ENCODE data around the gene TSPAN31. TPM values are rescaled to one million over a fixed set of nuclear protein-coding genes. Genes with fewer than 3 reads are reported as not detected.

TSPAN31 gene
- total RNA-seq, 1 donor from 2014 or later, result 109 TPM

DNA sequence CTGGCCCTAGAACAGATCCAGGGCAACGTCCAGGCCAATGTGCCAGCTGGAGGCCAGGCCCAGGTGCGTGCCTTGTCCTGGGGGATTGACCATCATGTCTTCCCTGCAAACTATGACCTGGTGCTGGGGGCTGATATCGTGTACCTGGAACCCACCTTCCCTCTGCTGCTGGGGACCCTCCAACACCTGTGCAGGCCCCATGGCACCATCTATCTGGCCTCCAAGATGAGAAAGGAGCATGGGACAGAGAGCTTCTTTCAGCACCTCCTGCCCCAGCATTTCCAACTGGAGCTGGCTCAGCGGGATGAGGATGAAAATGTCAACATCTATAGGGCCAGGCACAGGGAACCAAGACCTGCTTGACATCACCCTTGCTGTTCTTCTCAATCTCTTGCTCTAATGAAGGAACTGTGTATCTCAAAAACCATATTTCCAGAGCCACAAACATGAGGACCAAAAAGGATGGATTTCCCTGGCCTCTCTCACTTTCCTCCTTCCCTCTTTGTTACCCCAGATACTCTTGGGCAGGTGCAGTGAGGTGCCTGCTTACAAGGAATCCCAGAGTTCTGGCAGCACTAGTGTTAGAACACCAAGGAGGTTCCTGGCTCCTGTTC is 35.6 kb downstream of the TSPAN31 start:
- FAIRE-seq (no peak), DNase-seq (ENCODE audit: low read depth) (no peak)
- TF ChIP-seq, protein P1, sequence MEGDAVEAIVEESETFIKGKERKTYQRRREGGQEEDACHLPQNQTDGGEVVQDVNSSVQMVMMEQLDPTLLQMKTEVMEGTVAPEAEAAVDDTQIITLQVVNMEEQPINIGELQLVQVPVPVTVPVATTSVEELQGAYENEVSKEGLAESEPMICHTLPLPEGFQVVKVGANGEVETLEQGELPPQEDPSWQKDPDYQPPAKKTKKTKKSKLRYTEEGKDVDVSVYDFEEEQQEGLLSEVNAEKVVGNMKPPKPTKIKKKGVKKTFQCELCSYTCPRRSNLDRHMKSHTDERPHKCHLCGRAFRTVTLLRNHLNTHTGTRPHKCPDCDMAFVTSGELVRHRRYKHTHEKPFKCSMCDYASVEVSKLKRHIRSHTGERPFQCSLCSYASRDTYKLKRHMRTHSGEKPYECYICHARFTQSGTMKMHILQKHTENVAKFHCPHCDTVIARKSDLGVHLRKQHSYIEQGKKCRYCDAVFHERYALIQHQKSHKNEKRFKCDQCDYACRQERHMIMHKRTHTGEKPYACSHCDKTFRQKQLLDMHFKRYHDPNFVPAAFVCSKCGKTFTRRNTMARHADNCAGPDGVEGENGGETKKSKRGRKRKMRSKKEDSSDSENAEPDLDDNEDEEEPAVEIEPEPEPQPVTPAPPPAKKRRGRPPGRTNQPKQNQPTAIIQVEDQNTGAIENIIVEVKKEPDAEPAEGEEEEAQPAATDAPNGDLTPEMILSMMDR (IDR thresholded peaks at IDR 0.05; ENCODE audit: insufficient read depth, low read length, severe bottlenecking), result no peak
- Histone ChIP-seq H3K36me3 (ENCODE audit: control insufficient read depth, insufficient read depth, low read length) (peaks cover 1% of the 10 kb centered on the region), H3K27me3 (ENCODE audit: control insufficient read depth, insufficient read depth, low read length) (no peaks in the 10 kb centered on the region), H3K4me3 (ENCODE audit: low read depth, low read length) (no peak overlapping the region)

- FAIRE-seq, result no peak
Observed at GRCh38 chr12:57781244-57781643, 36.4 kb downstream of the TSPAN31 start.

DNA sequence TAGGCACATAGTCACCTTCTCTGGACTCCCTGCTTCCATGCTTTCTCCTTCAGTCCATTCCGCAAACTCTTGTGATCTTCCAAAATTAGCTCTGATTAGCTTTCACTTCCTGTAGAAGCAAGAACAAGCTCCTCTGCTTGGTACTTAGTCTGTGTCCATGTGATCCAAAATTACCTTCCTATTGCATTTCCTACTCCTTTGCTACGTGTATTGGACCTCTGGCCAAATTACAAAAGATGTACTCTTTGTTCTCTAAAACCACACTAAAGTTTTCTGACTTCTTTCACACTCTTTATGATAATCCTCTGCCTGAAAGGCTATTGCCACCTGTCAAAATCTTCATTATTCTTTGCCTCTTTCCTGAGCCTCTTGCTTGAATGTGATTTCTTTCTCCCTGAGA is 37.0 kb downstream of the TSPAN31 start:
- peaks cover 8% of the 10 kb centered on the region for H3K36me3 ChIP-seq (ENCODE audit: control insufficient read depth, insufficient read depth, low read length)
- H3K27me3 ChIP-seq (ENCODE audit: control insufficient read depth, insufficient read depth, low read length), result no peaks in the 10 kb centered on the region
- TF ChIP-seq, protein P1 (IDR thresholded peaks at IDR 0.05; ENCODE audit: insufficient read depth, low read length, severe bottlenecking), result no peak
- no peak for FAIRE-seq
- DNase-seq (ENCODE audit: low read depth), result no peak
- H3K4me3 ChIP-seq (ENCODE audit: low read depth, low read length), result no peak overlapping the region

More at GRCh38 chr12:57781244-57781643, 36.4 kb downstream of the TSPAN31 start:
- TF ChIP-seq, protein P1 (IDR thresholded peaks at IDR 0.05; ENCODE audit: insufficient read depth, low read length, severe bottlenecking), result no peak
- no peak for DNase-seq (ENCODE audit: low read depth)
- Histone ChIP-seq H3K4me3 (ENCODE audit: low read depth, low read length) (no peak overlapping the region), H3K36me3 (ENCODE audit: control insufficient read depth, insufficient read depth, low read length) (peaks cover 4% of the 10 kb centered on the region), H3K27me3 (ENCODE audit: control insufficient read depth, insufficient read depth, low read length) (no peaks in the 10 kb centered on the region)

DNA sequence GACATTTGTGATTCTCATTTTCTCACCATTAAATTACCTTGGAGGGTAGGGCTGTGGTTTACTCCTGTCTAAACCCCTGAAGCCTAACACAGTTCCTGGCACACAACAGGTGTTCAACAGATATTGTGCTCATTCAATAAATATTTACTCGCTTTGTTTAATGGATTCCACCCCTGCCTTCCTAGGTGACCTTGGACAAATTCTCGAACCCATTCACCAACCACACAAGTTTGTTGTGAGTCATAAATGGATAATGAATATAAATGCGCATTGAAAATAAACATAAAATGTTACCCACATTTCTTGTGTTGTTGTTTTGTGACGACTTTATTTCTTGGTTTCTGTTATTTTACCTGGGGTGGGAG is 37.4 kb downstream of the TSPAN31 start:
- TF ChIP-seq, protein P1 (IDR thresholded peaks at IDR 0.05; ENCODE audit: insufficient read depth, low read length, severe bottlenecking), result no peak
- Histone ChIP-seq H3K36me3 (ENCODE audit: control insufficient read depth, insufficient read depth, low read length) (peaks cover 9% of the 10 kb centered on the region), H3K4me3 (ENCODE audit: low read depth, low read length) (no peak overlapping the region), H3K27me3 (ENCODE audit: control insufficient read depth, insufficient read depth, low read length) (no peaks in the 10 kb centered on the region)
- FAIRE-seq (no peak), DNase-seq (ENCODE audit: low read depth) (no peak)

GRCh38 chr12:57782608-57783465 is 38.0 kb downstream of the TSPAN31 start, which contains the start of gene TSFM:
Gene TSFM (plus strand): TSS chr12:57782787. CDS start chr12:57782802, 15 bp downstream.
- no peak for FAIRE-seq
- H3K27me3 ChIP-seq (ENCODE audit: control insufficient read depth, insufficient read depth, low read length), result no peaks in the 10 kb centered on the region
- peak; percentile 79 for DNase-seq (ENCODE audit: low read depth)
- peak within 1 kb of the TSS; percentile 73 for H3K4me3 ChIP-seq (ENCODE audit: low read depth, low read length)
- peaks cover 11% of the 10 kb centered on the region for H3K36me3 ChIP-seq (ENCODE audit: control insufficient read depth, insufficient read depth, low read length)
- TF ChIP-seq, protein P1 (IDR thresholded peaks at IDR 0.05; ENCODE audit: insufficient read depth, low read length, severe bottlenecking), result peak; percentile 93
